SK-N-MC (cell line): ENCODE data around the gene DNAH9.
A peak's percentile ranks its signal among the peaks of the same experiment; 100 is the strongest.

ENCODE experiments used
- DNase-seq: peaks from one replicate; pipeline ENCODE4 v3.0.0-alpha.2; 2011; ENCODE audit warnings: low read depth, low spot score
- H3K27ac ChIP-seq: fragments of 200-600 bp; sonication (generic); 2 replicates; pipeline ENCODE4 v1.5.1; 2016; ENCODE audit warnings: mixed run types
- H3K36me3 ChIP-seq: fragments of 200-600 bp; sonication (generic); 2 replicates; pipeline ENCODE4 v1.6.1; 2017; ENCODE audit warnings: antibody characterized with exemption, low read length, mixed read lengths; ENCODE audit not compliant: insufficient read depth
- H3K4me3 ChIP-seq: fragments of 200-600 bp; sonication (generic); 2 replicates; pipeline ENCODE4 v1.5.1; 2016
- H3K9ac ChIP-seq: fragments of 200-600 bp; sonication (generic); 2 replicates; pipeline ENCODE4 v1.8.0; 2017; ENCODE audit warnings: mixed run types, mixed read lengths; ENCODE audit not compliant: insufficient read length
- H3K9me3 ChIP-seq: fragments of 200-600 bp; sonication (generic); 2 replicates; pipeline ENCODE4 v1.6.1; 2017; ENCODE audit warnings: low read depth, mild to moderate bottlenecking, antibody characterized with exemption, low read length, moderate library complexity, mixed read lengths
- EZH2 ChIP-seq: fragments of 200-600 bp; sonication (generic); IDR thresholded peaks from one replicate; pipeline ENCODE4 v1.6.1; 2017; ENCODE audit warnings: antibody characterized with exemption
- FOXP2 ChIP-seq: optimal IDR thresholded peaks from 2 replicates; pipeline ENCODE3; 2011; ENCODE audit warnings: mild to moderate bottlenecking, moderate library complexity; ENCODE audit not compliant: insufficient read depth; ENCODE audit errors: extremely low read length, control extremely low read depth
- POLR2AphosphoS5 ChIP-seq: IDR thresholded peaks from 2 replicates; pipeline ENCODE4 v1.6.1; 2012; ENCODE audit warnings: mild to moderate bottlenecking, low read depth, low read length, borderline replicate concordance

DNAH9 gene

DNA sequence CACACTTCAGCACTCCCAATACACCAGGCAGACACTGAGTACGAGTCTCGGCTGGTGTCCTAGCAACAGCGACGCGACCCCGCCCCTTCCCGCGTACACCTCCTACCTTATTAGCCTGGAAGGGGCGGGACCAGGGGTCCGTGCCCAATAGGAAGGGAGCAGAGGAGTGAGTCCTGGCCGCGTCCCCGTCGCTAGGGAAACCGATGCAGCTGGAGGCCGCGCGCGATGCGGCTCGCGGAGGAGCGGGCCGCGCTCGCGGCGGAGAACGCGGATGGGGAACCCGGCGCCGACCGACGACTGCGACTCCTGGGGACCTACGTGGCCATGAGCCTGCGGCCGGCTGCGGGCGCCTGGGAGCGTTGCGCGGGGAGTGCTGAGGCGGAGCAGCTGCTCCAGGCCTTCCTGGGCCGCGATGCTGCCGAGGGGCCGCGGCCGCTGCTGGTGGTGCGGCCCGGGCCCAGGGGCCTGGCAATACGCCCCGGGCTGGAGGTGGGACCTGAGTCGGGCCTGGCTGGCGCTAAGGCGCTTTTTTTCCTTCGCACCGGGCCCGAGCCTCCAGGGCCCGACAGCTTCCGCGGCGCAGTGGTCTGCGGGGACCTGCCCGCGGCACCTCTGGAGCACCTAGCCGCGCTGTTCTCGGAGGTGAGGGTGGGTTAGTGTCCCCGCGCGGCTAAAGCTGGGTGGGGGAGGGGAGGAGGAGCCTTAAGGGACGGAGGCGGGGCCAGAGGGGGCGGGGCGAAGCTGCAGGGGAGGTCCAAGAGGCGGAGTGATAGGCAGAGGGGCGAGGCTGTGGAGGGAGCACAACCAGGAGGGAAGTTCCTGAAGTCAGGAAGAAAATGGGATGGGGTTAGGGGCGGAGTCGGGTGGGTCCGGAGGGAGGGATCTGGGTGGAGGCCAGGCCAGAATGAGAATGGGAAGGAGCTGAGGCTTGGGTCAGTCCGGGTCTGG lies at the start of gene DNAH9:
Gene DNAH9, plus strand, starts transcription at position 197 of the 948 bp plus-strand sequence. Its CDS starts 29 bp downstream, at position 226.
- DNase-seq = peak; percentile 22
- Histone ChIP-seq H3K4me3 (peak within 1 kb of the TSS; percentile 89), H3K27ac (no peak within 1 kb of the TSS), H3K9me3 (no peaks in the 10 kb centered on the region), H3K36me3 (no peaks in the 10 kb centered on the region), H3K9ac (peak within 1 kb of the TSS; percentile 53)
- no peak for TF ChIP-seq FOXP2
- TF ChIP-seq POLR2AphosphoS5 = no peak
- TF ChIP-seq EZH2 = no peak

DNA sequence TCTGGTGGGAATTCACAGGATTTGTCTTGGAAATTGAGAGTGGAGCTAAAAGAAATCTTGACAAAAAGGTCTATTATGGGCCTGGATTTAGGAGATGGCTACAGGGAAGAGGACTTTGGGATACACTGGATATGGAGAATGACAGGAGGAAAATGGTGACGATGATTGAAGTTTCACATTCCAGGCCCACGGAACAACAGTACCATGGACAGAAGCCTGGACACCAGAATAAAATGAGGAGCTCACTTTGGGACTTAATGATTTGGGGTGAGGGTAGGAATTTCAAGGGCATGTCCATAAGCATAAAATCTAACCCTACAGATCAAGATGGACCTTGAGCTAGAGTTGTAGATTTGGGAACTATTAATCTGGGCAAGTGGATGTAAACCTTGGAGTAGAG lies 47.8 kb upstream of the DNAH9 start:
- TF ChIP-seq POLR2AphosphoS5 (no peak), EZH2 (no peak), FOXP2 (no peak)
- H3K9me3 ChIP-seq = no peaks in the 10 kb centered on the region
- no peak for DNase-seq
- no peaks in the 10 kb centered on the region for H3K36me3 ChIP-seq
- H3K4me3 ChIP-seq = no peak overlapping the region
- no peak overlapping the region for H3K27ac ChIP-seq
- H3K9ac ChIP-seq = no peak overlapping the region

- H3K9me3 ChIP-seq = no peaks in the 10 kb centered on the region
- TF ChIP-seq EZH2 (no peak), FOXP2 (no peak), POLR2AphosphoS5 (no peak)
- no peak overlapping the region for H3K27ac ChIP-seq
- DNase-seq = no peak
- H3K9ac ChIP-seq = no peak overlapping the region
- H3K4me3 ChIP-seq = no peak overlapping the region
- no peaks in the 10 kb centered on the region for H3K36me3 ChIP-seq
Observed at GRCh38 chr17:11551442-11551841, 46.8 kb upstream of the DNAH9 start.

DNA sequence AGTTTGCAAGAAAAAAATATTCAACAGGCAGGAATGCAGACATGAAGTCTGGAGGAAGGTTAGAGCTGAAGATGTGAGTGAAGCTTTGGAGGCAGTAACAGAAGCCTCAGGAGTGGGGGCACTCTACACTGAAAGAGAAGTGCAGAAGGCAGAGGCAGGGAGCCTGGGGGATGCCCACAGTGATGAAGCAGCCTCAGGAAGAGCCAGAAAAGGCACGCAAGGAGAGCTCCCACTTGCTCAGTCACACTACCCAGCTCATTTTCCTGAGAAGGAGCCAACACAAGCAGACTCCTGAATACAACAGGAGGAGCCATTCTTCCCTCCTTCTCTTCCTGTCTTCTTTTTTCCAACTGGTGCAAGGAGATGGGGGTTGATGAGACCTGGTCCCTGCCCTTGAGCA lies 45.1 kb upstream of the DNAH9 start:
- H3K36me3 ChIP-seq = no peaks in the 10 kb centered on the region
- no peak overlapping the region for H3K9ac ChIP-seq
- no peak for DNase-seq
- no peaks in the 10 kb centered on the region for H3K9me3 ChIP-seq
- TF ChIP-seq POLR2AphosphoS5 (no peak), FOXP2 (no peak), EZH2 (no peak)
- H3K4me3 ChIP-seq = no peak overlapping the region
- no peak overlapping the region for H3K27ac ChIP-seq

GRCh38 chr17:11554042-11554441 lies 44.2 kb upstream of the DNAH9 start:
- H3K9me3 ChIP-seq = no peaks in the 10 kb centered on the region
- no peak overlapping the region for H3K27ac ChIP-seq
- TF ChIP-seq EZH2 = no peak
- no peak for TF ChIP-seq FOXP2
- TF ChIP-seq POLR2AphosphoS5 = no peak
- no peak for DNase-seq
- no peaks in the 10 kb centered on the region for H3K36me3 ChIP-seq
- H3K9ac ChIP-seq = no peak overlapping the region
- no peak overlapping the region for H3K4me3 ChIP-seq

- Histone ChIP-seq H3K4me3 (no peak overlapping the region), H3K9me3 (no peaks in the 10 kb centered on the region), H3K9ac (no peak overlapping the region), H3K27ac (no peak overlapping the region), H3K36me3 (no peaks in the 10 kb centered on the region)
- TF ChIP-seq FOXP2 = no peak
- TF ChIP-seq EZH2 = no peak
- TF ChIP-seq POLR2AphosphoS5 = no peak
- no peak for DNase-seq
Observed at GRCh38 chr17:11554542-11554941, 43.7 kb upstream of the DNAH9 start.

DNA sequence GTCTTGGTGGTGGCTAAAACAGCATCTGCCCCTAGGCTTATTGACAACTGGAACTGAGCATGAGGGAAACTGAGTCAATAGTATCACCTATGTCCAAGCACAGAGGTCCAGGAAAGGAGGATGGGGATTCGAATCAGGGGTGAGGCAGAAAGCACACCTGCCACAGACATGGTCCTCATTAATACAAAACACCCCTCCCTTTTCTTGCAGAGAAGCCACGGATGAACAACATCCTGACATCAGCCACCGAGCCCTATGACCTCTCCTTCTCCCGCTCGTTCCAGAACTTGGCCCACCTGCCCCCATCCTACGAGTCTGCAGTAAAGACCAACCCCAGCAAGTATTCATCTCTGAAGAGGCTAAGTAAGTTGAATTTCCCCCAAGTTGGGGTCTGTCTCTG lies 42.7 kb upstream of the DNAH9 start:
- no peaks in the 10 kb centered on the region for H3K36me3 ChIP-seq
- H3K9me3 ChIP-seq = no peaks in the 10 kb centered on the region
- H3K9ac ChIP-seq = no peak overlapping the region
- TF ChIP-seq FOXP2 = no peak
- no peak for TF ChIP-seq POLR2AphosphoS5
- TF ChIP-seq EZH2 = no peak
- no peak for DNase-seq
- no peak overlapping the region for H3K4me3 ChIP-seq
- no peak overlapping the region for H3K27ac ChIP-seq

DNA sequence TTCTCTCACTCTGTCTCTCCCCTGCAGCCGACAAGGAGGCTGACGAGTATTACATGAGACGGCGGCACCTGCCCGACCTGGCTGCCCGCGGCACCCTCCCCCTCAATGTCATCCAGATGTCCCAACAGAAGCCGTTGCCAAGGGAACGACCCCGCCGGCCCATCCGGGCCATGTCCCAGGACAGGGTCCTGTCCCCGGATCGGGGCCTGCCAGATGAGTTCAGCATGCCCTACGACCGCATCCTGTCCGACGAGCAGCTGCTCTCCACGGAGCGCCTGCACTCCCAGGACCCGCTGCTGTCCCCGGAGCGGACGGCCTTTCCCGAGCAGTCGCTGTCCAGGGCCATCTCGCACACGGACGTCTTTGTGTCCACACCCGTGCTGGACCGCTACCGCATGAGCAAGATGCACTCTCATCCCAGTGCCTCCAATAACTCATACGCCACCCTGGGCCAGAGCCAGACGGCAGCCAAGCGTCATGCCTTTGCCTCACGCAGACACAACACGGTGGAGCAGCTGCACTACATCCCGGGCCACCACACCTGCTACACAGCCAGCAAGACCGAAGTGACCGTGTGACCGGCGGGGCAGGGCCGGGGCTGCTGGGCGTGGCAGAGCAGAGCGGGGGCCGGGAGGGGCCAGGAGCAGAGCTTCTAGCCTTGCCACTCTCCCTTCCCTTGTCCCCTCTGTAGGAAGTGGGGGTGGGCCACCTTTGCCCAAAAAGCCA lies 40.4 kb upstream of the DNAH9 start:
- DNase-seq = no peak
- TF ChIP-seq FOXP2 (no peak), POLR2AphosphoS5 (no peak), EZH2 (no peak)
- no peak overlapping the region for H3K9ac ChIP-seq
- H3K9me3 ChIP-seq = no peaks in the 10 kb centered on the region
- no peak overlapping the region for H3K4me3 ChIP-seq
- H3K36me3 ChIP-seq = no peaks in the 10 kb centered on the region
- no peak overlapping the region for H3K27ac ChIP-seq
